ENCODE results near the gene HSF4. TPM values are rescaled to one million over a fixed set of nuclear protein-coding genes. Genes with fewer than 3 reads are reported as not detected.

The HSF4 gene
- total RNA-seq, 1 donor from 2014 or later, result 5.1 TPM

- DNase-seq, result no peak
Measured at GRCh38 chr16:67166598-67167168, 2.1 kb downstream of the HSF4 start.

DNA sequence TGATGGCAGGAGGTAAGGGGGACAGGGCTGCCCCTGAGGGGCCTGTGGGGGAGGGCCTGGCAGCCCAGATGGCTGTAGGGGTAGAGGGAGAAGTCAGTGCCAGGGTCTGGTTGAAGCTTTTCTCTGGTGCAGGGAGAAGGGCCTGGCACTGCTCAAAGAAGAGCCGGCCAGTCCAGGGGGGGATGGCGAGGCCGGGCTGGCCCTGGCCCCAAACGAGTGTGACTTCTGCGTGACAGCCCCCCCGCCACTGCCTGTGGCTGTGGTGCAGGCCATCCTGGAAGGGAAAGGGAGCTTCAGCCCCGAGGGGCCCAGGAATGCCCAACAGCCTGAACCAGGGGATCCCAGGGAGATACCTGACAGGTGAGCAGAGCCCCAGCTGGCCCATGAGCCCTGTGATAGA, 3.0 kb downstream of the HSF4 start:
- DNase-seq, result no peak

DNA sequence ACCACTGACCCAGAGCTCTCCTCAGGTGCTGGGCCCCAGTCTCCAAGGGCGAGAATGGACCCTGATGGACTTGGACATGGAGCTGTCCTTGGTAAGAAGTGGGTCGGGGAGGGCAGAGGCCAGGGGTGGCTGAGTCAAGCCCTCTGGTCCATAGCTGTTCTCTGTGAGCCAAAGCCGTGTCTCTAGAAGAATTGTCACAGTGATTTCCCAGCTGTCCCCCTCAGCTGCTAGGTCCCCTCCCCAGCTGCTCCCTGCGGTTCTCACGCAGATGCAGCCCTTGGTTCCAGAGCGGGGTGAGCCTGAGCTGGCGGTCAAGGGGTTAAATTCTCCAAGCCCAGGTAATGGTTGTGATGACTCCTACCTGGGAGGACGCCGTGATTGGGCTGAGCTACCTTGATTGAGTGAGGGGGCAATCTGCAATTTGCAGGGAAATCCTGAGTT, 4.5 kb downstream of the HSF4 start:
- no peak for DNase-seq

GRCh38 chr16:67169642-67170167, 5.2 kb downstream of the HSF4 start:
- DNase-seq, result no peak

DNA sequence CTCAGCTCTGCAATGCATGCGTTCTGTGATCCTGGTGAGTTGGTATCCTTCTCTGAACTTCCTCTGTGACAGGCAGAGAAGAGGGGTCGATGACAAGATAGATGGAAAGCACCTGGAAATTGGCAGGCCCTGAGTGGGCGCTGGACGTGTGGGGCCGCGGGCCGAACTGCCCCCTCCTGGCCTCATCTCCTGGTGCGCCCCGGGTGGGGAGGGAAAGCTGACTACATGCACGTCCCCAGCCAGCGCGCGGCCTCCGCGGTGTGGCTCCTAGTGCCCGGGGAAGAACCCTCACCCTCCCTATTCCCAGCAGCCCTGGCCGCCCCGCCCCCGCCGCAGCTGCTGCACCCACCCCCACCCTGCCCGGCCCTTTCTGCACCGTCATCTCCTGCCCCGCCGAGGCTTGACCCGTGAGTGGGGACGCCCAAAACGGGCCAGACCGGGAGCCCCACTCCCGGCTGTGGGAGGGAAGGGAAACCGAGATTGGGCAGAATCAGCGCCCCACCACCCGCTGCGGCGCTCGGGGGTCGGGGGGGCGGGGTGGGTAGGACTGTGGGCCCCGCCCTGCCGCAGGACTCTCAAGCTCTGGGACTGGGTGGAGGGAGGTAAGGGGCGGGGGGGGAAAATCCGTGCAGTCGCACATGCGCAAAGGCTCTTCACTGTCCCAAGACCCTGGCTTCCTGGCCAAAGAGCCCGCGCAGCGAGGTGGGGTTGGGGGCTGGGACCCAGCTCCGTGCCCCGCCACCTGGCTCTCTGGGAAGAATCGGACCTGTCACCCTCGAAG, 5.8 kb downstream of the HSF4 start, which contains the start of gene NOL3:
Gene NOL3 (plus strand): TSS at position 371 of the 781 bp plus-strand sequence.
- peak; percentile 64 for DNase-seq

GRCh38 chr16:67170949-67171649, 6.6 kb downstream of the HSF4 start:
- no peak for DNase-seq

DNA sequence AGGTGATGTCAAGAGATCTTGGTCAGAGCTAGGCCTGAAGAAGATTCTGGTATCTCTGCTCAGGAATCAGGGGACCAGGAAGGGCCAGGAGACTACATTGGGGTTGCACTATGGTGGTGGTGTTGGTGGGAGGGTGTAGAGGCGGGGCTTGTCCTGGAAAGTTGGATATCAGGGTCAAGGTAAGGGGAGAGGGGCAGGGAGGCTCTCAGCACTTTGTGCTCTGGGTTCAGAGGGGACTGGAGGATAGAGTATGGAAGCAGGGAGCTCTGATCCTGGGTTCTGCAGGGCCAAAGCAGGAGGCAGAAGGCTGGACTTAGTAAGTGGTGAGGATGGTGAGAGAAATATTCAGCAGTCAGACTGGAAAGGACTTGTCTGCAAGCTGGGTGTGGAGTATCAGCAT, 8.8 kb downstream of the HSF4 start:
- DNase-seq, result no peak

DNA sequence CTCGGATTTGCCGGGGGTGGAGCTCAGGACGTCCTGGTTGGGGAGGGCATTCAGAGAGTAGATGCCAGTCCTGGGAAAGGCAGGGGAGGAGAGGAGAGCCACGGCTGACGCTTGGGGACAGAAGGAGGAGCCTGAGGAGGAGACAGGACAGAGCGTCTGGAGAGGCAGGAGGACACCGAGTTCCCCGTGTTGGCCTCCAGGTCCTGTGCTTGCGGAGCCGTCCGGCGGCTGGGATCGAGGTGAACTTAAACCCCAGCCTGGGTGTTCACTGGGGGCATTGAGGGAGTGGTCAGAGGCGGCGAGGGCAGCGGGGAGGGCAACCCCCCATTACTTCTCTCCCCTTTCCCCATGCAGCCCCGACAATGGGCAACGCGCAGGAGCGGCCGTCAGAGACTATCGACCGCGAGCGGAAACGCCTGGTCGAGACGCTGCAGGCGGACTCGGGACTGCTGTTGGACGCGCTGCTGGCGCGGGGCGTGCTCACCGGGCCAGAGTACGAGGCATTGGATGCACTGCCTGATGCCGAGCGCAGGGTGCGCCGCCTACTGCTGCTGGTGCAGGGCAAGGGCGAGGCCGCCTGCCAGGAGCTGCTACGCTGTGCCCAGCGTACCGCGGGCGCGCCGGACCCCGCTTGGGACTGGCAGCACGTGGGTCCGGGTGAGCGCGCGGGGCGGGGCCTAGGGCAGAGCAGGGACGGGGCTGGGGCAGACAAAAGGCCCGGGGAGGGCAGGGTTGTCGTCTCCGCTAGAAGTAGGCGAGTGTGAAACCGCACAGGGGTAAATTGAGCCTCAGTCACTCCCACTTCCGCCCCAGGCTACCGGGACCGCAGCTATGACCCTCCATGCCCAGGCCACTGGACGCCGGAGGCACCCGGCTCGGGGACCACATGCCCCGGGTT, 9.5 kb downstream of the HSF4 start:
- peak; percentile 82 for DNase-seq

- no peak for DNase-seq
Measured at GRCh38 chr16:67174706-67175231, 10.2 kb downstream of the HSF4 start.

DNA sequence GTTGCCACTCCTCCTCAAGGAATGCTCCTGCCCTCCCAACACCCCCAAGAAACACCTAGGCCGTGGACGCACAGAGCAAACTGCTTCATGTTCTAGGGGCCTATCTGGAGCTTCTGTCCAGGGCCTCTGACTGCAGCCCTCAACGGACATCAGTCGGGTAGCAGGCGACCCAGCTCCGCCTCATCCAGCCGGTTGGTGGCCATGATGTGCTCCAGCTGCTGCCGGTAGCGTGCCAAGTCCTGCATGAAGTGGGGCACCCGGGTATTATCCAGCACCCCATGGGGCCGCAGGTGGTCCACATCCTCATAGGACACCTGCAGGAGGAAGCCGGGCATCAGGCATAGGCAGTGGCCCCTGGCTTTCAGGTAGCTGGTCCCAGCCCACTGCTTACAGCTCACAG, 12.1 kb downstream of the HSF4 start:
- DNase-seq, result no peak

DNA sequence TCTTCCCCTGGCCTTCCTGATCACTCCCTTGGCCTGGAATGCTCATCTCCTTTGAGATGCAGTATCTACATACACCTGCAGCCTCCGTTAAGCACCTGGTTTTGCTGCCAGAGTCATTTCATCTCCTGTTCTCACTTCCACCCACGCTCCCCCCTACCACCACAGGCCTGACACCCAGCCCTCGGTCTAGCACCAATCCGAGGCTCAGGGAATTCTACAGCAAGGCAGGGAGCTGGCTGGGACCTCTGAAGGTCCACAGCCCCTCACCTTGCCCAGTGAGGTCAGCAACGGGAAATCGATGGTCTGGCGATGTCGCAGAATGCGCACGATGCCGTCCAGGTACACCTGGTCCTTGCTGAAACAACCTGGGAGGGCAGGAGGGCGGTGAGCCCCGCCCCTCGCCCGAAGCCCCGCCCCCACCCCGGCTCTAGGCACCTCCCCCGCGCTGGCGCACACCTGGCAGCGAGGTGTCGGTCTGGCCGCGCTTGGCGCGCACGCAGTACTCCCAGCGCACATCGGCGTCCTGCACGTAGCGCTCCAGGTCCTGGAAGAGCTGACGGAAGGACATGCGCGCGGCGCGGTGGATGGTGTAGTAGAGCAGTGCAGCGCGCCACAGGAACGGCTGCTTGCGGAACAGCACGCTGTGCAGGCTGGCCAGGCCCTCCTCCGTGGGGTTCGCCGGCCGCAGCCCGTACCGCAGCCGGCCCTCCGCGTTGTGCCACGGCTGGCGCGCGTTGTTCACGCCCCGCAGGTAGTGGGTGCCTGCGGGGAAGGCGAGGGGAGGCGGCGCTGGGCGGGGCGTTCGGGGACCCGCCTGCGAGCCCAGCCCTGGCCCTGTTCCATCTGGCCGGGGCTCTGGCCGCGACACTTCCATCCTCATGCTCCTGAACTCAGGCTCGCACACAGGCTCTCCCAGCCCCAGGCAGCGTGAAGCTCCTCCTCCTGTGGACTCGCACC, 13.5 kb downstream of the HSF4 start:
- peak; percentile 32 for DNase-seq

GRCh38 chr16:67179421-67180080, 15.0 kb downstream of the HSF4 start:
- DNase-seq, result no peak

- no peak for DNase-seq
Measured at GRCh38 chr16:67180166-67180565, 15.6 kb downstream of the HSF4 start.

DNA sequence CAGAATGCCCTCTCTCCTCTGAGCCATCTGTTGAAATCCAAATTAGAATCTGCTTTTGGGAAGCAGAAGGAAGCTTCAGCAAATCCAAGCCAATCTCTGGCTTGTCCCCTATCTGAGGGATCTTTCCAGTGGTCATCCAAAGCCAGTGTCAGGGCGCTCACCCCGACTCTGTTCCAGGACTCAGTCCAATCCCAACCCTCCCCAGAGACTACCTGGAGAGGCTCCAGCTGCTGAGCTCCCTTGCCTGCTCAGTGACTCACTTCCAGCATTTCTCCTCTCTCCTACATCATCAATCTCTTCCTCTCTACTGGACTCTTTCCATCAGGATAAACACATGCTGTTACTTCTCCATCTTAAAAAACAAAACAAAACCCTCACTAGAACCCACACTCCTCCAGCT, 16.8 kb downstream of the HSF4 start:
- peak; percentile 23 for DNase-seq

DNA sequence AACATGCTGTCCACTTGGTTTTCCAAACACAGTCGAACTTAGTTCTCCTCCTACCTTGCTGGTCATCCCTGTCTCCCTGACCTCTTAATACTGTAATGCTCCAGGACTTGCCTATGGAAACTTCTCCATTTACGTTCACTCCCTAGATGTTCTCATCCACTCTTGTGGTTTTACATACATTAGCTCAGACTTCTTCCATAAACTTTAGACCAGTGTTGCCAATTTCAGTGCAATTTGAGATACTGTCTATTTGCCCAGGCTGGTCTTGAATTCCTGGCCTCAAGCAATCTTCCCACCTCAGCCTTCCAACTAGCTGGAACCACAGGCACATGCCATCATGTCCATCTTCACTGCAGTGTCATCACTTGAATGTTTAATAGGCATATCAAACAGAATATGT, 17.7 kb downstream of the HSF4 start:
- no peak for DNase-seq

DNA sequence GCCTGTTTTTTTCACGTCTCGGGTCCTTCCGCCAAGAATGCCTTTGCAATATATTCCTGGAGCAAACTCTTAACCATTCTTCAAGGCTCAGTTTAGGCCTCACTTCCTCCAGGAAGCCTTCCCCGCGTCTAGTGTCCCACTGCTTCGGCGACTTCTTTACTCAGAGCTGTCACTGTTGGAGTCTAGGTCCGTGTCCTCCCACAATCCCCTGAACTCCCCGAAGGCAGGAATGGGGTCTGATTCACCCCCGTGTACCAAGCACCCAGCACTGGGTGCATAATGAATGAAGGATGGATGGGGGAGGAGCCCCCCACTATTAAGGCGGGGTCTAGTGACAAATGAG, 18.7 kb downstream of the HSF4 start:
- no peak for DNase-seq

DNA sequence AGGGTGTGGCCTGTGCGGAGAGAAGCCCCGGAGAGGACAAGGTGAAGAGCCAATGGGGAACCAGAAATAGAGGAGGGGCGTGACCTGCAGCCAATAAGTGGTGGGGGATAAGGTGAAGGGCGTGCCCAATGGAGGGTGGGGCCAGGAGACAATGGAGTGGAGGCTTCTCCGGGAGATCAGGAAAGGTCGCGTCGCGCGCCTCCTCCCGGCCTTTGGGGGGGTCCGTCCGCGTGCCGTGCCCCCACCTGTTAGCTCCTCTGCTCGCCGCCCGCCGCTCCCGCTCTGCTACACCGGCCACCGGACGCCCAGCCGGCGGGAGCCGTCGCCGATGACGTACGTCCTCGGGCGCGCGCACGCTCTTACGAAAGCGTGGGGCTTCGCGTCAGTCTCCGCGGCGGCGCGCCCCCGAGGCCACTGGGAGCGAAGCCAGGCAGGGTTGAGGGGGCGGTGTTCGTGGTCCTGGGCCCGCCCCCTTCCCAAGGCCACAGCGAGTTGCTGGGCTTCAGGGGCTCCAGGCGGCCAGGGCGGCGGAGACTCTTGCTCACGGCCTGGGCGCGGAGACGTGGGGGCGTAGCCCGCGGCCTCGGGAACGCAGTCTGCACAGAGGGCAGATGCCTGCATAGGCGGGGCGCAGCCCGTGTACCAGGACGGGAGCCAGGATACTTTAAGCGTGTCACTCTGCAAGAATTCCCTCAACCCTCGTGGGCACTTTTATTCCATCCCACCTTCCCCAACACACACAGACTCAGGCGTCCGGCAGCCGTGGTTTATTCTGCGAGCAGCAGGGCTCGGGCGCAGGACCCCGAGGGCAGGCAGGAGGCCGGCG, 19.3 kb downstream of the HSF4 start, which contains the start of gene MATCAP1:
Gene MATCAP1 (minus strand): TSS at position 337 of the 826 bp plus-strand sequence. CDS start 3,353 bp downstream, outside the sequence.
- DNase-seq, result peak; percentile 92

DNA sequence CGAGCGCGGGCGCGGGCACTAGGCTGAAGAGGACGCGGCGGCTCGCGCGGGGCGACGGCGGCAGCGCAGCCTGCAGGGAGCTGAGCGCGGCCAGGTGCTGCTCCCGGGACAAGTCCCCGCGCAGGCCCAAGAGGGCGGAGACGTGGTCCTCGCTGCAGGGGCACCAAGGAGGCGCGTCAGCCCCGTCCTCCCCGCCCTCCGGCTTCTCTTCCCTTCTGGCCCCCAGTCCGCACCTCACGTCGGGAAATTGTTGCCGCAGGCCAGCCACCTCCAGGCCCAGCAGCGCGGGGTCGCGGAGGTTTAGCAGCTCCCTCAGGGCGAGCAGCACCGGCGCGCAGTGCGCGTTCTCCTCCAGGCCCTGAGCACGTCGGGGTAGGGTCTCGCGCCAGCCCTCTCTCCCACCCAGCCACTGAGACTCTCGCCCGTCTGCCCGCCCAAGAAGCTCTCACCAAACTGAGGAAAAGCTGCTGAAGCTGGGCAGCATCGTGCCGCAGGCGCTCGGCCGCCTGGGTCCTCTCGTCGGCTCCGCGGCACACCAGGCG, 20.0 kb downstream of the HSF4 start:
- no peak for DNase-seq

All from occipital lobe (tissue), 2 donors.